ENCODE results near the gene SOAT2. TPM values are rescaled to one million over a fixed set of nuclear protein-coding genes. Genes with fewer than 3 reads are reported as not detected.

The SOAT2 gene
- total and polyA plus RNA-seq, 4 donors, result 0.48 to 9.4 (median 1.3) TPM

DNA sequence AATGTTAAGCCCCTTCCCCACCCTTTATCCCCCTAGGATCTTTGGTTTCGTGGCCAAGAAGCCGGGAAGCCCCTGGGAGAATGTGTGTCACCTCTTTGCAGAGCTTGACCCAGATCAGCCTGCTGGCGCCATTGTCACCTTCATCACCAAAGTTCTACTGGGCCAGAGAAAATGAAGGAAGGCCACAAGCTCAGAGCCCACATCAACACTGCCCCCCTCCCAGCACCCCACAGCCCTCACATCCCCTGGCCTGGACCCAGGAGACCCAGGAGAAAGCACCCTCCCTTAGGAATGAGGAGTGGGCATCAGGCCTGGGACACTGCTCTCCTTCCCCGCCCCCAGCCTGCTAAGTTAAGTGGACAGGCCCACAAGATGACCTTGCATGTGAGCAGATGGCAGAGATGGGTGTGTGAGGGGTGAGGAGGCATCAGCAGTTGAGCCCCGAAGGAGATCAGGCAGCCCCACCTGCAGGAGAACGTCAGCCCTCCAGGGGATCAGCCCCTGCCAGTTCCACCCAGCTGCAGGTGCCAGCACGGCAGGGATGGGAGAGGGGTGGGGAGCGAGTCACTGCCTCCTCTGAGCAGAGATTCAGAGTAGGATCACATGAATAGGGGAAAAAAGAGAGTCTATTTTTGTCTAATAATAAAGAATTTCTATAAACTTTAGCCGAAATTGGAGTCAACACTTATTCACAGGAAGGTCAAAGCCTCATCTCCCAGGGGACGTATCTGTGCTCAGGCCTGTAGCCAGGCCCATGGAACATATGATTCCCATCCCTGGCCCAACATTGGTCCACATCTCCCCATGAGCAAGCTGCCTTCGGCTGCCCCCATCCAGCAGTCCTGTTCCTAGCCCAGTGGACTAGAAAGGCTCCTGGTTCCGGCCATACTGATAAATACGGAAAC lies 39.3 kb upstream of the SOAT2 start:
- DNase-seq (ENCODE audit: low spot score), result peak; percentile 19
- H3K27me3 ChIP-seq (ENCODE audit: control insufficient read depth in 4 of 4, insufficient read depth in 4 of 4, low read length in 3 of 4), result no peaks in the 10 kb centered on the region
- peaks cover 3 to 30% (median 13%) of the 10 kb centered on the region in 4 donors for H3K36me3 ChIP-seq (ENCODE audit: control insufficient read depth in 4 of 4, insufficient read depth in 3 of 4, low read depth in 1 of 4, low read length in 3 of 4)
- TF ChIP-seq YY1 (IDR thresholded peaks at IDR 0.05), result no peak
- TF ChIP-seq TAF1 (conservative IDR thresholded peaks at IDR 0.05), result no peak
- TF ChIP-seq RAD21 (IDR thresholded peaks at IDR 0.05), result peak in 1 of 2 donors; percentile 6
- no peak for TF ChIP-seq FOXA2 (IDR thresholded peaks at IDR 0.05)
- TF ChIP-seq, protein P1, sequence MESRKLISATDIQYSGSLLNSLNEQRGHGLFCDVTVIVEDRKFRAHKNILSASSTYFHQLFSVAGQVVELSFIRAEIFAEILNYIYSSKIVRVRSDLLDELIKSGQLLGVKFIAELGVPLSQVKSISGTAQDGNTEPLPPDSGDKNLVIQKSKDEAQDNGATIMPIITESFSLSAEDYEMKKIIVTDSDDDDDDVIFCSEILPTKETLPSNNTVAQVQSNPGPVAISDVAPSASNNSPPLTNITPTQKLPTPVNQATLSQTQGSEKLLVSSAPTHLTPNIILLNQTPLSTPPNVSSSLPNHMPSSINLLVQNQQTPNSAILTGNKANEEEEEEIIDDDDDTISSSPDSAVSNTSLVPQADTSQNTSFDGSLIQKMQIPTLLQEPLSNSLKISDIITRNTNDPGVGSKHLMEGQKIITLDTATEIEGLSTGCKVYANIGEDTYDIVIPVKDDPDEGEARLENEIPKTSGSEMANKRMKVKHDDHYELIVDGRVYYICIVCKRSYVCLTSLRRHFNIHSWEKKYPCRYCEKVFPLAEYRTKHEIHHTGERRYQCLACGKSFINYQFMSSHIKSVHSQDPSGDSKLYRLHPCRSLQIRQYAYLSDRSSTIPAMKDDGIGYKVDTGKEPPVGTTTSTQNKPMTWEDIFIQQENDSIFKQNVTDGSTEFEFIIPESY (IDR thresholded peaks at IDR 0.05), result no peak
- no peak for TF ChIP-seq JUND (IDR thresholded peaks at IDR 0.05)
- TF ChIP-seq NR2F2 (IDR thresholded peaks at IDR 0.05), result peak; percentile 52
- TF ChIP-seq, protein P2, sequence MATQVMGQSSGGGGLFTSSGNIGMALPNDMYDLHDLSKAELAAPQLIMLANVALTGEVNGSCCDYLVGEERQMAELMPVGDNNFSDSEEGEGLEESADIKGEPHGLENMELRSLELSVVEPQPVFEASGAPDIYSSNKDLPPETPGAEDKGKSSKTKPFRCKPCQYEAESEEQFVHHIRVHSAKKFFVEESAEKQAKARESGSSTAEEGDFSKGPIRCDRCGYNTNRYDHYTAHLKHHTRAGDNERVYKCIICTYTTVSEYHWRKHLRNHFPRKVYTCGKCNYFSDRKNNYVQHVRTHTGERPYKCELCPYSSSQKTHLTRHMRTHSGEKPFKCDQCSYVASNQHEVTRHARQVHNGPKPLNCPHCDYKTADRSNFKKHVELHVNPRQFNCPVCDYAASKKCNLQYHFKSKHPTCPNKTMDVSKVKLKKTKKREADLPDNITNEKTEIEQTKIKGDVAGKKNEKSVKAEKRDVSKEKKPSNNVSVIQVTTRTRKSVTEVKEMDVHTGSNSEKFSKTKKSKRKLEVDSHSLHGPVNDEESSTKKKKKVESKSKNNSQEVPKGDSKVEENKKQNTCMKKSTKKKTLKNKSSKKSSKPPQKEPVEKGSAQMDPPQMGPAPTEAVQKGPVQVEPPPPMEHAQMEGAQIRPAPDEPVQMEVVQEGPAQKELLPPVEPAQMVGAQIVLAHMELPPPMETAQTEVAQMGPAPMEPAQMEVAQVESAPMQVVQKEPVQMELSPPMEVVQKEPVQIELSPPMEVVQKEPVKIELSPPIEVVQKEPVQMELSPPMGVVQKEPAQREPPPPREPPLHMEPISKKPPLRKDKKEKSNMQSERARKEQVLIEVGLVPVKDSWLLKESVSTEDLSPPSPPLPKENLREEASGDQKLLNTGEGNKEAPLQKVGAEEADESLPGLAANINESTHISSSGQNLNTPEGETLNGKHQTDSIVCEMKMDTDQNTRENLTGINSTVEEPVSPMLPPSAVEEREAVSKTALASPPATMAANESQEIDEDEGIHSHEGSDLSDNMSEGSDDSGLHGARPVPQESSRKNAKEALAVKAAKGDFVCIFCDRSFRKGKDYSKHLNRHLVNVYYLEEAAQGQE (IDR thresholded peaks at IDR 0.05), result no peak
- TF ChIP-seq HNF4G (IDR thresholded peaks at IDR 0.05), result no peak
- TF ChIP-seq, protein P3, sequence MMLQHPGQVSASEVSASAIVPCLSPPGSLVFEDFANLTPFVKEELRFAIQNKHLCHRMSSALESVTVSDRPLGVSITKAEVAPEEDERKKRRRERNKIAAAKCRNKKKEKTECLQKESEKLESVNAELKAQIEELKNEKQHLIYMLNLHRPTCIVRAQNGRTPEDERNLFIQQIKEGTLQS (IDR thresholded peaks at IDR 0.05), result no peak
- TF ChIP-seq, protein P4, sequence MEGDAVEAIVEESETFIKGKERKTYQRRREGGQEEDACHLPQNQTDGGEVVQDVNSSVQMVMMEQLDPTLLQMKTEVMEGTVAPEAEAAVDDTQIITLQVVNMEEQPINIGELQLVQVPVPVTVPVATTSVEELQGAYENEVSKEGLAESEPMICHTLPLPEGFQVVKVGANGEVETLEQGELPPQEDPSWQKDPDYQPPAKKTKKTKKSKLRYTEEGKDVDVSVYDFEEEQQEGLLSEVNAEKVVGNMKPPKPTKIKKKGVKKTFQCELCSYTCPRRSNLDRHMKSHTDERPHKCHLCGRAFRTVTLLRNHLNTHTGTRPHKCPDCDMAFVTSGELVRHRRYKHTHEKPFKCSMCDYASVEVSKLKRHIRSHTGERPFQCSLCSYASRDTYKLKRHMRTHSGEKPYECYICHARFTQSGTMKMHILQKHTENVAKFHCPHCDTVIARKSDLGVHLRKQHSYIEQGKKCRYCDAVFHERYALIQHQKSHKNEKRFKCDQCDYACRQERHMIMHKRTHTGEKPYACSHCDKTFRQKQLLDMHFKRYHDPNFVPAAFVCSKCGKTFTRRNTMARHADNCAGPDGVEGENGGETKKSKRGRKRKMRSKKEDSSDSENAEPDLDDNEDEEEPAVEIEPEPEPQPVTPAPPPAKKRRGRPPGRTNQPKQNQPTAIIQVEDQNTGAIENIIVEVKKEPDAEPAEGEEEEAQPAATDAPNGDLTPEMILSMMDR (IDR thresholded peaks at IDR 0.05; ENCODE audit: low read depth, low read length, missing input control), result no peak
- 67% methylated on average over 13 of the region's 13 CpGs for WGBS
- peak overlapping the region; percentile 48 to 49 for H3K27ac ChIP-seq (ENCODE audit: low read depth in 1 of 2, low read length in 2 of 2)
- H3K4me3 ChIP-seq (ENCODE audit: low read depth in 1 of 3, low read length in 3 of 3), result no peak overlapping the region
- H3K4me1 ChIP-seq (ENCODE audit: control insufficient read depth in 4 of 4, insufficient read depth in 4 of 4, low read length in 3 of 4), result peaks cover 18 to 40% (median 27%) of the 10 kb centered on the region in 4 donors
- no peak overlapping the region for H3K9ac ChIP-seq (ENCODE audit: low read depth in 1 of 2, low read length in 2 of 2)
- no peaks in the 10 kb centered on the region for H3K9me3 ChIP-seq (ENCODE audit: control insufficient read depth in 4 of 4, low read length in 3 of 4)

DNA sequence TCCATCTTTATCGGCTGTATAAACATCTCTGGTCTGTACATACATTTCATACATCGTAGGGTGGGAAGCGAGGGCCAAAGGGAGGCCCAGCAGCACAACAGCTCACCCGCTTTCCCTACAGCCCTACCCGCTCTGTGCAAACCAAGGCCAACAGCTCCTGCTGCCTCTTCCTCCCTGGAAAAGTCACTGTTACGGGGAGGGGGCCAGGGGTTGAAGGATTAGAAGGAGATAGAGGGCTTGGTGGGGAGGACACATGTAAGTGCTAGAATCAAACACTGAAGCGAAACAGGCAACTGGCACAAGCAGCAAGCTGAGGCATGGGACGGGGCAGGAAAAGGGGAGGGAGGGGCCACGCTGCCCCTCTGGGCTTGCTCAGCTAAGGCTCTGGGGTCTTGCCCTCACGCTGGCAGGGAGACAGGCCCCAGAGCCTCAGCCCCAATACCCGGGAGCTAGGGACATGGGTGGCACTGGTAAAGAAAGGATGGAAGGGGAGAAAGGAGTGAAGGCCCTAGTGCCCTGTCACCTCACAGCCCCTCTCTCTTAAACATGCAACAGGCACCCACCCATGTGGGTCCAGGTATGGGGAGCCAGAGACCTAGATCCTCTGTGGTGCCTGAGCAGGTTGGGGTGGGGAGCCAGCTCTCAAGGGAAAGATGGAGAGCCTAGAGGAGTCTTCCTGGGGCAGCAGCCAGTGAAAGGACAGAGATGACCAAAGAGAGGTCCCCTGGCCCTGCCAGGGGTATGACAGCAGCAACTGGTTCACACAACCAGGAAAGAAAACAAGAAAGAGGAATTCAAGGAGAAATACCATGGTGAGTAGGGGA lies 38.5 kb upstream of the SOAT2 start:
- peak; percentile 28 for DNase-seq (ENCODE audit: low spot score)
- no peak overlapping the region for H3K4me3 ChIP-seq (ENCODE audit: low read depth in 1 of 3, low read length in 3 of 3)
- H3K27ac ChIP-seq (ENCODE audit: low read depth in 1 of 2, low read length in 2 of 2), result peak overlapping the region; percentile 15 to 44
- H3K36me3 ChIP-seq (ENCODE audit: control insufficient read depth in 4 of 4, insufficient read depth in 3 of 4, low read depth in 1 of 4, low read length in 3 of 4), result peaks cover 3 to 26% (median 13%) of the 10 kb centered on the region in 4 donors
- H3K9me3 ChIP-seq (ENCODE audit: control insufficient read depth in 4 of 4, low read length in 3 of 4), result no peaks in the 10 kb centered on the region
- no peak overlapping the region for H3K9ac ChIP-seq (ENCODE audit: low read depth in 1 of 2, low read length in 2 of 2)
- no peaks in the 10 kb centered on the region for H3K27me3 ChIP-seq (ENCODE audit: control insufficient read depth in 4 of 4, insufficient read depth in 4 of 4, low read length in 3 of 4)
- no peak for TF ChIP-seq TAF1 (conservative IDR thresholded peaks at IDR 0.05)
- TF ChIP-seq HNF4A (conservative IDR thresholded peaks at IDR 0.05), result no peak
- no peak for TF ChIP-seq JUND (IDR thresholded peaks at IDR 0.05)
- TF ChIP-seq RXRA (IDR thresholded peaks at IDR 0.05), result no peak
- TF ChIP-seq HNF4G (IDR thresholded peaks at IDR 0.05), result no peak
- no peak for TF ChIP-seq GABPA (IDR thresholded peaks at IDR 0.05 in 1 of 2, conservative IDR thresholded peaks at IDR 0.05 in 1 of 2)
- peaks cover 14 to 36% (median 28%) of the 10 kb centered on the region in 4 donors for H3K4me1 ChIP-seq (ENCODE audit: control insufficient read depth in 4 of 4, insufficient read depth in 4 of 4, low read length in 3 of 4)
- 82% methylated on average over 11 of the region's 11 CpGs for WGBS
